Measurements from ENCODE around the gene PCLO.

Gene PCLO

GRCh38 chr7:83142365-83142764 is 20.3 kb downstream of the PCLO start:
- no peak overlapping the region for H3K4me3 ChIP-seq (ENCODE audit: low read length)
- TF ChIP-seq CTCF (IDR thresholded peaks at IDR 0.05; ENCODE audit: insufficient read depth, low read depth, low read length, missing control alignments): no peak
- DNase-seq (ENCODE audit: low read depth): no peak

GRCh38 chr7:83141927-83142326 is 20.8 kb downstream of the PCLO start:
- no peak overlapping the region for H3K4me3 ChIP-seq (ENCODE audit: low read length)
- no peak for DNase-seq (ENCODE audit: low read depth)
- no peak for TF ChIP-seq CTCF (IDR thresholded peaks at IDR 0.05; ENCODE audit: insufficient read depth, low read depth, low read length, missing control alignments)

- TF ChIP-seq CTCF (IDR thresholded peaks at IDR 0.05; ENCODE audit: insufficient read depth, low read depth, low read length, missing control alignments): no peak
- no peak overlapping the region for H3K4me3 ChIP-seq (ENCODE audit: low read length)
- no peak for DNase-seq (ENCODE audit: low read depth)
These were observed 31.8 kb downstream of the PCLO start for GRCh38 chr7:83130623-83131545.

DNA sequence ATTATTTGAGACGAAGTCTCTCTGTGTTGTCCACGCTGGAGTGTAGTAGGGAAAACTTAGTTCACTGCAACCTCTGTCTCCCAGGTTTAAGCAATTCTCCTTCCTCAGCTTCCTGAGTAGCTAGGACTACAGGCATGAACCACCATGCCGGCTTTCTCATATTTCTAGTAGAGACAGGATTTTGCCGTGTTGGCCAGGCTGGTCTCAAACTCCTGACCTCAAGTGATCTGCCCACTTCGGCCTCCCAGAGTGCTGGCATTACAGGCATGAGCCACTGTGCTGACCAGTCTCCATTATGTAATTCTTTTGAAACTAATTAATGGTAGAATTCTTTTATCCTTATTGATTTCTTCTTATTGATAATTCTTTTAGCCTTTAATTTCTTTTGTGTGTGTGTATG is 32.5 kb downstream of the PCLO start:
- TF ChIP-seq CTCF (IDR thresholded peaks at IDR 0.05; ENCODE audit: insufficient read depth, low read depth, low read length, missing control alignments): no peak
- no peak overlapping the region for H3K4me3 ChIP-seq (ENCODE audit: low read length)
- DNase-seq (ENCODE audit: low read depth): no peak

DNA sequence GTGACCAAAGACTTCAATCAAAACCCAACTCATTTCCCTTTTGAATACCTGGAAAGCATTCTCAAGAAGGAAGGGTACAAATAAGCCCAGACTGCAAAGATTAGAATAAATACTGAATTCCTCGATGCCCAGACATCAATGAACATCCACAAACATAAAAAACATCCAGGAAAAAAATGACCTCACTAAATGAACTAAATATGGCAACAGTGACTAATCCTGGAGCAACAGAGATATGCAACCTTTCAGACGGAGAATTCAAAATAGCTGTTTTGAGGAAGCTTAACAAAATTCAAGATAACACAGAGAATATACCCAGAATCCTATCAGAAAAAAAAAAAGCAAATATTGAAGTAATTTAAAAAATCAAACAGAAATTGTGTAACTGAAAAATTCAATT is 43.2 kb downstream of the PCLO start:
- peak; percentile 2 for DNase-seq (ENCODE audit: low read depth)
- TF ChIP-seq CTCF (IDR thresholded peaks at IDR 0.05; ENCODE audit: insufficient read depth, low read depth, low read length, missing control alignments): no peak
- H3K4me3 ChIP-seq (ENCODE audit: low read length): no peak overlapping the region

- H3K4me3 ChIP-seq (ENCODE audit: low read length): no peak overlapping the region
- no peak for TF ChIP-seq CTCF (IDR thresholded peaks at IDR 0.05; ENCODE audit: insufficient read depth, low read depth, low read length, missing control alignments)
- DNase-seq (ENCODE audit: low read depth): peak; percentile 4
These were observed 43.7 kb downstream of the PCLO start for GRCh38 chr7:83119026-83119382.

All from epithelial cell of esophagus (primary cell).